Effector memory CD8-positive, alpha-beta T cell (primary cell): Measurements from ENCODE around the gene STAT4.

ENCODE experiments used
- ATAC-seq: fragments of 150-1000 bp; cut with Tn5 transposase; replicated peaks from 2 replicates; pipeline ENCODE4 v1.10.0; 2021; ENCODE audit warnings: mild to moderate bottlenecking, moderate library complexity
- DNase-seq, 3 experiments: peaks; one replicate each; pipeline ENCODE4 v3.0.0; 2021
- H3K27ac Mint-ChIP-seq, 2 donors: one replicate each; pipeline ENCODE4 v1.8.0; 2022; ENCODE audit warnings: mild to moderate bottlenecking in 2 of 2, mixed read lengths in 2 of 2, moderate library complexity in 2 of 2
- H3K27me3 Mint-ChIP-seq, 2 donors: one replicate each; pipeline ENCODE4 v1.8.0; 2022; ENCODE audit warnings: mixed read lengths in 2 of 2
- H3K36me3 Mint-ChIP-seq: one replicate; pipeline ENCODE4 v1.8.0; 2022; ENCODE audit warnings: mild to moderate bottlenecking, moderate library complexity, mixed read lengths; ENCODE audit not compliant: insufficient read depth
- H3K4me1 Mint-ChIP-seq, 2 donors: one replicate each; pipeline ENCODE4 v1.8.0; 2022; ENCODE audit warnings: low read depth in 2 of 2, mixed read lengths in 2 of 2
- H3K4me3 Mint-ChIP-seq, 2 donors: one replicate each; pipeline ENCODE4 v1.8.0; 2022; ENCODE audit warnings: mild to moderate bottlenecking in 2 of 2, mixed read lengths in 2 of 2, moderate library complexity in 2 of 2
- H3K9me3 Mint-ChIP-seq, 2 donors: one replicate each; pipeline ENCODE4 v1.8.0; 2022; ENCODE audit warnings: mixed read lengths in 2 of 2

Gene STAT4

GRCh38 chr2:191051825-191052778, 98.7 kb downstream of the STAT4 start:
- no peak overlapping the region for H3K27ac Mint-ChIP-seq
- ATAC-seq = peak; percentile 54
- H3K9me3 Mint-ChIP-seq = no peaks in the 10 kb centered on the region
- DNase-seq = peak; percentile 34 to 43 (median 35)
- peaks cover 22 to 24% of the 10 kb centered on the region in 2 donors for H3K4me1 Mint-ChIP-seq
- no peak overlapping the region for H3K4me3 Mint-ChIP-seq
- H3K36me3 Mint-ChIP-seq = peaks cover 39% of the 10 kb centered on the region
- H3K27me3 Mint-ChIP-seq = no peaks in the 10 kb centered on the region

- Mint-ChIP-seq H3K27me3 (no peaks in the 10 kb centered on the region), H3K36me3 (peaks cover 41% of the 10 kb centered on the region), H3K4me1 (peaks cover 16 to 21% of the 10 kb centered on the region in 2 donors), H3K27ac (no peak overlapping the region), H3K9me3 (no peaks in the 10 kb centered on the region), H3K4me3 (no peak overlapping the region)
- no peak for ATAC-seq
- no peak for DNase-seq
Measured at GRCh38 chr2:191051177-191051576, 99.6 kb downstream of the STAT4 start.

GRCh38 chr2:191050640-191050987, 100.2 kb downstream of the STAT4 start:
- DNase-seq = no peak
- H3K4me3 Mint-ChIP-seq = no peak overlapping the region
- H3K27ac Mint-ChIP-seq = no peak overlapping the region

GRCh38 chr2:191049728-191050639, 100.8 kb downstream of the STAT4 start:
- Mint-ChIP-seq H3K27ac (peak overlapping the region; percentile 60 to 81), H3K9me3 (no peaks in the 10 kb centered on the region), H3K27me3 (no peaks in the 10 kb centered on the region), H3K36me3 (peaks cover 35% of the 10 kb centered on the region), H3K4me3 (peak overlapping the region; percentile 12 to 31), H3K4me1 (peaks cover 11 to 18% of the 10 kb centered on the region in 2 donors)
- ATAC-seq (peak; percentile 75), DNase-seq (no peak)

More at GRCh38 chr2:191050640-191050987, 100.2 kb downstream of the STAT4 start:
- no peaks in the 10 kb centered on the region for H3K9me3 Mint-ChIP-seq
- H3K27me3 Mint-ChIP-seq = no peaks in the 10 kb centered on the region
- ATAC-seq = no peak
- H3K36me3 Mint-ChIP-seq = peaks cover 38% of the 10 kb centered on the region
- peaks cover 12 to 18% of the 10 kb centered on the region in 2 donors for H3K4me1 Mint-ChIP-seq

- Mint-ChIP-seq H3K27me3 (no peaks in the 10 kb centered on the region), H3K27ac (peak overlapping the region in 1 of 2 donors; percentile 74), H3K4me3 (no peak overlapping the region), H3K4me1 (peaks cover 11 to 15% of the 10 kb centered on the region in 2 donors), H3K36me3 (peaks cover 19% of the 10 kb centered on the region), H3K9me3 (no peaks in the 10 kb centered on the region)
- DNase-seq (no peak), ATAC-seq (no peak)
Measured at GRCh38 chr2:191048073-191048472, 102.7 kb downstream of the STAT4 start.

- H3K4me1 Mint-ChIP-seq = peaks cover 15 to 16% of the 10 kb centered on the region in 2 donors
- ATAC-seq (no peak), DNase-seq (no peak)
- H3K36me3 Mint-ChIP-seq = peaks cover 29% of the 10 kb centered on the region
- no peaks in the 10 kb centered on the region for H3K9me3 Mint-ChIP-seq
- peak overlapping the region; percentile 20 to 32 for H3K27ac Mint-ChIP-seq
- no peak overlapping the region for H3K4me3 Mint-ChIP-seq
- no peaks in the 10 kb centered on the region for H3K27me3 Mint-ChIP-seq
Measured at GRCh38 chr2:191045141-191045540, 105.7 kb downstream of the STAT4 start.

GRCh38 chr2:191043438-191043837, 107.4 kb downstream of the STAT4 start:
- Mint-ChIP-seq H3K36me3 (peaks cover 23% of the 10 kb centered on the region), H3K4me3 (no peak overlapping the region), H3K9me3 (no peaks in the 10 kb centered on the region), H3K27ac (no peak overlapping the region), H3K4me1 (peaks cover 24 to 31% of the 10 kb centered on the region in 2 donors), H3K27me3 (no peaks in the 10 kb centered on the region)
- no peak for ATAC-seq
- no peak for DNase-seq

- Mint-ChIP-seq H3K9me3 (no peaks in the 10 kb centered on the region), H3K4me3 (no peak overlapping the region), H3K4me1 (peaks cover 37 to 40% of the 10 kb centered on the region in 2 donors), H3K27ac (peak overlapping the region; percentile 56 to 68), H3K27me3 (no peaks in the 10 kb centered on the region), H3K36me3 (peaks cover 28% of the 10 kb centered on the region)
- ATAC-seq = no peak
- no peak for DNase-seq
Measured at GRCh38 chr2:191041418-191042161, 109.2 kb downstream of the STAT4 start.

- Mint-ChIP-seq H3K4me3 (peak overlapping the region in 1 of 2 donors; percentile 55), H3K36me3 (peaks cover 46% of the 10 kb centered on the region), H3K9me3 (no peaks in the 10 kb centered on the region), H3K27me3 (no peaks in the 10 kb centered on the region), H3K27ac (peak overlapping the region; percentile 72 to 92), H3K4me1 (peaks cover 36 to 40% of the 10 kb centered on the region in 2 donors)
- DNase-seq (no peak), ATAC-seq (no peak)
Measured at GRCh38 chr2:191039616-191040015, 111.2 kb downstream of the STAT4 start.

GRCh38 chr2:191038741-191039140, 112.1 kb downstream of the STAT4 start:
- no peak for ATAC-seq
- peaks cover 33 to 36% of the 10 kb centered on the region in 2 donors for H3K4me1 Mint-ChIP-seq
- H3K27me3 Mint-ChIP-seq = no peaks in the 10 kb centered on the region
- H3K4me3 Mint-ChIP-seq = peak overlapping the region; percentile 55 to 63
- H3K9me3 Mint-ChIP-seq = no peaks in the 10 kb centered on the region
- H3K36me3 Mint-ChIP-seq = peaks cover 55% of the 10 kb centered on the region
- no peak for DNase-seq
- H3K27ac Mint-ChIP-seq = peak overlapping the region; percentile 72 to 92

- peak; percentile 31 to 42 (median 32) for DNase-seq
- H3K4me3 Mint-ChIP-seq = peak overlapping the region; percentile 55 to 63
Measured at GRCh38 chr2:191038241-191038725, 112.5 kb downstream of the STAT4 start.

GRCh38 chr2:191037351-191037750, 113.4 kb downstream of the STAT4 start:
- Mint-ChIP-seq H3K27me3 (no peaks in the 10 kb centered on the region), H3K4me1 (peaks cover 33 to 36% of the 10 kb centered on the region in 2 donors), H3K36me3 (peaks cover 62% of the 10 kb centered on the region), H3K9me3 (no peaks in the 10 kb centered on the region), H3K4me3 (peak overlapping the region; percentile 1 to 55), H3K27ac (peak overlapping the region; percentile 72 to 92)
- ATAC-seq = no peak
- DNase-seq = no peak

More at GRCh38 chr2:191038241-191038725, 112.5 kb downstream of the STAT4 start:
- Mint-ChIP-seq H3K27me3 (no peaks in the 10 kb centered on the region), H3K4me1 (peaks cover 33 to 36% of the 10 kb centered on the region in 2 donors), H3K9me3 (no peaks in the 10 kb centered on the region), H3K36me3 (peaks cover 59% of the 10 kb centered on the region), H3K27ac (peak overlapping the region; percentile 72 to 92)
- peak; percentile 96 for ATAC-seq
